Immature natural killer cell (primary cell): ENCODE results near the gene IL1A. TPM values are rescaled to one million over a fixed set of nuclear protein-coding genes. Genes with fewer than 3 reads are reported as not detected.
"Not testable (repeated sequence)": the region's sequence is repeated elsewhere in the genome, so short reads cannot be mapped to it uniquely, and the experiment has no call there.

Experiments
- DNase-seq, 3 donors: peaks; one replicate each; pipeline ENCODE4 v3.0.0; 2022; ENCODE audit warnings: mixed read lengths in 1 of 3
- H3K27ac Mint-ChIP-seq, 6 donors: one replicate each; pipeline ENCODE4 v1.8.0; 2020; ENCODE audit warnings: mixed read lengths in 6 of 6, mild to moderate bottlenecking in 5 of 6, inconsistent platforms in 4 of 6, moderate library complexity in 3 of 6
- H3K27me3 Mint-ChIP-seq, 3 donors: one replicate each; pipeline ENCODE4 v1.8.0; 2020 to 2021; ENCODE audit warnings: low read depth in 3 of 3, mild to moderate bottlenecking in 3 of 3, mixed read lengths in 3 of 3, moderate library complexity in 3 of 3, inconsistent platforms in 1 of 3
- H3K36me3 Mint-ChIP-seq, 3 donors: one replicate each; pipeline ENCODE4 v1.8.0; 2020; ENCODE audit warnings: mixed read lengths in 3 of 3, inconsistent platforms in 2 of 3, mild to moderate bottlenecking in 2 of 3
- H3K4me1 Mint-ChIP-seq, 2 donors: one replicate each; pipeline ENCODE4 v1.8.0; 2020; ENCODE audit warnings: inconsistent platforms in 2 of 2, mild to moderate bottlenecking in 2 of 2, mixed read lengths in 2 of 2, moderate library complexity in 1 of 2
- H3K4me3 Mint-ChIP-seq, 5 donors: one replicate each; pipeline ENCODE4 v1.8.0; 2020; ENCODE audit warnings: mild to moderate bottlenecking in 5 of 5, mixed read lengths in 5 of 5, inconsistent platforms in 3 of 5, moderate library complexity in 3 of 5
- H3K9me3 Mint-ChIP-seq, 6 donors: one replicate each; pipeline ENCODE4 v1.8.0; 2020; ENCODE audit warnings: mild to moderate bottlenecking in 6 of 6, mixed read lengths in 6 of 6, inconsistent platforms in 4 of 6, moderate library complexity in 3 of 6
- polyA plus RNA-seq, 3 donors: library from polyadenylated mRNA; unstranded; fragments of 300-500 nt; fragmentation: Illumina TruSeq; gene quantifications; one replicate each; pipeline ENCODE4 v1.2.3, GENCODE V29; 2021

IL1A gene
- polyA plus RNA-seq, result not detected

GRCh38 chr2:112784199-112785189, at the start of gene IL1A:
TSS of gene IL1A (minus strand) at chr2:112784493. CDS start at chr2:112783770, 723 bp downstream.
- Mint-ChIP-seq H3K4me3 (no peak within 1 kb of the TSS), H3K36me3 (no peaks in the 10 kb centered on the region), H3K9me3 (no peaks in the 10 kb centered on the region), H3K27ac (peak within 1 kb of the TSS in 1 of 6 donors; percentile 8), H3K27me3 (peaks cover 0 to 4% (median 3%) of the 10 kb centered on the region in 3 donors), H3K4me1 (peaks cover 2 to 7% of the 10 kb centered on the region in 2 donors)
- DNase-seq, result no peak

GRCh38 chr2:112833976-112834375, 49.7 kb upstream of the IL1A start:
- peaks cover 2 to 8% of the 10 kb centered on the region in 2 donors for H3K4me1 Mint-ChIP-seq
- H3K27me3 Mint-ChIP-seq, result peaks cover 1 to 4% (median 2%) of the 10 kb centered on the region in 3 donors
- H3K9me3 Mint-ChIP-seq, result no peaks in the 10 kb centered on the region
- no peak overlapping the region for H3K4me3 Mint-ChIP-seq
- H3K36me3 Mint-ChIP-seq, result peaks cover 0 to 5% (median 0%) of the 10 kb centered on the region in 3 donors
- no peak overlapping the region for H3K27ac Mint-ChIP-seq
- DNase-seq, result no peak

GRCh38 chr2:112833639-112833931, 49.3 kb upstream of the IL1A start:
- H3K4me3 Mint-ChIP-seq, H3K9me3 Mint-ChIP-seq, H3K27me3 Mint-ChIP-seq, H3K27ac Mint-ChIP-seq, H3K36me3 Mint-ChIP-seq, DNase-seq, H3K4me1 Mint-ChIP-seq: not testable (repeated sequence)

- H3K4me1 Mint-ChIP-seq, result peaks cover 2 to 8% of the 10 kb centered on the region in 2 donors
- no peak for DNase-seq
- H3K4me3 Mint-ChIP-seq, result no peak overlapping the region
- peaks cover 1 to 4% (median 2%) of the 10 kb centered on the region in 3 donors for H3K27me3 Mint-ChIP-seq
- H3K9me3 Mint-ChIP-seq, result no peaks in the 10 kb centered on the region
- H3K36me3 Mint-ChIP-seq, result peaks cover 0 to 5% (median 0%) of the 10 kb centered on the region in 3 donors
- peak overlapping the region in 1 of 6 donors; percentile 36 for H3K27ac Mint-ChIP-seq
Measured at GRCh38 chr2:112832841-112833638, 48.7 kb upstream of the IL1A start.

GRCh38 chr2:112831946-112832840, 47.9 kb upstream of the IL1A start:
- H3K27me3 Mint-ChIP-seq, result peaks cover 1 to 5% (median 2%) of the 10 kb centered on the region in 3 donors
- peaks cover 0 to 5% (median 0%) of the 10 kb centered on the region in 3 donors for H3K36me3 Mint-ChIP-seq
- DNase-seq, result no peak

GRCh38 chr2:112831513-112831845, 47.2 kb upstream of the IL1A start:
- Mint-ChIP-seq H3K4me3 (no peak overlapping the region), H3K9me3 (no peaks in the 10 kb centered on the region), H3K4me1 (peaks cover 2 to 8% of the 10 kb centered on the region in 2 donors), H3K27me3 (peaks cover 1 to 6% (median 2%) of the 10 kb centered on the region in 3 donors), H3K27ac (no peak overlapping the region), H3K36me3 (peaks cover 0 to 5% (median 0%) of the 10 kb centered on the region in 3 donors)
- no peak for DNase-seq

More at GRCh38 chr2:112831946-112832840, 47.9 kb upstream of the IL1A start:
- Mint-ChIP-seq H3K4me1 (peaks cover 2 to 8% of the 10 kb centered on the region in 2 donors), H3K9me3 (no peaks in the 10 kb centered on the region), H3K4me3 (no peak overlapping the region), H3K27ac (no peak overlapping the region)

GRCh38 chr2:112830682-112831512, 46.6 kb upstream of the IL1A start:
- Mint-ChIP-seq H3K4me1 (peaks cover 3 to 9% of the 10 kb centered on the region in 2 donors), H3K27me3 (peaks cover 1 to 6% (median 2%) of the 10 kb centered on the region in 3 donors), H3K27ac (no peak overlapping the region), H3K9me3 (no peaks in the 10 kb centered on the region), H3K4me3 (no peak overlapping the region), H3K36me3 (peaks cover 0 to 5% (median 0%) of the 10 kb centered on the region in 3 donors)
- no peak for DNase-seq

- no peak overlapping the region for H3K27ac Mint-ChIP-seq
- H3K4me1 Mint-ChIP-seq, result peaks cover 9 to 17% of the 10 kb centered on the region in 2 donors
- H3K27me3 Mint-ChIP-seq, result peaks cover 1 to 6% (median 2%) of the 10 kb centered on the region in 3 donors
- no peaks in the 10 kb centered on the region for H3K9me3 Mint-ChIP-seq
- peaks cover 0 to 5% (median 0%) of the 10 kb centered on the region in 3 donors for H3K36me3 Mint-ChIP-seq
- no peak overlapping the region for H3K4me3 Mint-ChIP-seq
- DNase-seq, result no peak
Measured at GRCh38 chr2:112829961-112830681, 45.8 kb upstream of the IL1A start.

- Mint-ChIP-seq H3K27me3 (peaks cover 1 to 6% (median 2%) of the 10 kb centered on the region in 3 donors), H3K4me1 (peaks cover 17 to 25% of the 10 kb centered on the region in 2 donors), H3K4me3 (no peak overlapping the region), H3K27ac (no peak overlapping the region), H3K36me3 (peaks cover 0 to 5% (median 0%) of the 10 kb centered on the region in 3 donors), H3K9me3 (no peaks in the 10 kb centered on the region)
- no peak for DNase-seq
Measured at GRCh38 chr2:112829101-112829960, 45.0 kb upstream of the IL1A start.

- no peak overlapping the region for H3K4me3 Mint-ChIP-seq
- peaks cover 23 to 32% of the 10 kb centered on the region in 2 donors for H3K4me1 Mint-ChIP-seq
- H3K9me3 Mint-ChIP-seq, result no peaks in the 10 kb centered on the region
- DNase-seq, result no peak
- H3K27ac Mint-ChIP-seq, result no peak overlapping the region
- H3K36me3 Mint-ChIP-seq, result peaks cover 0 to 5% (median 0%) of the 10 kb centered on the region in 3 donors
- peaks cover 2 to 6% (median 2%) of the 10 kb centered on the region in 3 donors for H3K27me3 Mint-ChIP-seq
Measured at GRCh38 chr2:112828251-112828691, 44.0 kb upstream of the IL1A start.

- Mint-ChIP-seq H3K36me3 (peaks cover 0 to 5% (median 0%) of the 10 kb centered on the region in 3 donors), H3K27me3 (peaks cover 3 to 6% (median 4%) of the 10 kb centered on the region in 3 donors), H3K4me3 (no peak overlapping the region), H3K27ac (no peak overlapping the region), H3K9me3 (no peaks in the 10 kb centered on the region), H3K4me1 (peaks cover 25 to 33% of the 10 kb centered on the region in 2 donors)
- DNase-seq, result no peak
Measured at GRCh38 chr2:112827604-112828185, 43.4 kb upstream of the IL1A start.
